Thoracic aorta (tissue), 2 donors: ENCODE measurements around the gene CPLANE1. TPM values are rescaled to one million over a fixed set of nuclear protein-coding genes. Genes with fewer than 3 reads are reported as not detected.

Experiments
- ATAC-seq: fragments of 150-250 bp; one replicate; pipeline ENCODE4 v1.8.0; 2017; ENCODE audit warnings: low read depth; ENCODE audit not compliant: insufficient number of reproducible peaks, low FRiP score
- DNase-seq: peaks from one replicate; pipeline ENCODE4 v3.0.0-alpha.2; 2020; ENCODE audit warnings: low spot score
- H3K27ac ChIP-seq, 2 donors: fragments of 200-600 bp; sonication (generic); 1 replicate in 1 of 2; 2 replicates in 1 of 2; pipeline ENCODE4 v1.5.1; 2016; ENCODE audit warnings: mild to moderate bottlenecking in 2 of 2, moderate library complexity in 2 of 2
- H3K27me3 ChIP-seq: fragments of 200-600 bp; sonication (generic); replicated peaks from 2 replicates; pipeline ENCODE4 v1.6.0; 2016; ENCODE audit warnings: mild to moderate bottlenecking; ENCODE audit not compliant: insufficient read depth
- H3K36me3 ChIP-seq: fragments of 200-600 bp; sonication (generic); one replicate; pipeline ENCODE4 v1.5.1; 2016
- H3K4me1 ChIP-seq, 2 donors: fragments of 200-600 bp; sonication (generic); 1 replicate in 1 of 2; 2 replicates in 1 of 2; pipeline versions ENCODE4 v1.5.1 to v1.6.0; 2016; ENCODE audit warnings: low read depth in 2 of 2, mild to moderate bottlenecking in 1 of 2; ENCODE audit not compliant: control insufficient read depth in 1 of 2
- H3K4me3 ChIP-seq: fragments of 200-600 bp; sonication (generic); 2 replicates; pipeline ENCODE4 v1.5.1; 2016; ENCODE audit warnings: mild to moderate bottlenecking
- H3K9me3 ChIP-seq: fragments of 200-600 bp; sonication (generic); 2 replicates; pipeline ENCODE4 v1.5.1; 2016
- total RNA-seq, 2 donors: library from RNA; depleted of rRNA; stranded (reverse); fragments of >200 nt; gene quantifications; one replicate each; pipeline versions ENCODE4 v1.1.0 to v1.2.3, GENCODE V29; 2016
- TF ChIP-seq, protein P1 (sequence below): fragments of 200-600 bp; sonication (generic); IDR thresholded peaks from one replicate; pipeline ENCODE4 v1.5.1; 2019; ENCODE audit warnings: antibody characterized with exemption

Gene CPLANE1
- total RNA-seq, 2 donors from 2014 or later: 24.1 to 44.0 TPM

- Histone ChIP-seq H3K27ac (no peak overlapping the region), H3K4me1 (no peaks in the 10 kb centered on the region), H3K27me3 (no peaks in the 10 kb centered on the region), H3K4me3 (no peak overlapping the region), H3K9me3 (no peaks in the 10 kb centered on the region), H3K36me3 (peaks cover 23% of the 10 kb centered on the region)
- DNase-seq (no peak), ATAC-seq (no peak)
- TF ChIP-seq, protein P1, sequence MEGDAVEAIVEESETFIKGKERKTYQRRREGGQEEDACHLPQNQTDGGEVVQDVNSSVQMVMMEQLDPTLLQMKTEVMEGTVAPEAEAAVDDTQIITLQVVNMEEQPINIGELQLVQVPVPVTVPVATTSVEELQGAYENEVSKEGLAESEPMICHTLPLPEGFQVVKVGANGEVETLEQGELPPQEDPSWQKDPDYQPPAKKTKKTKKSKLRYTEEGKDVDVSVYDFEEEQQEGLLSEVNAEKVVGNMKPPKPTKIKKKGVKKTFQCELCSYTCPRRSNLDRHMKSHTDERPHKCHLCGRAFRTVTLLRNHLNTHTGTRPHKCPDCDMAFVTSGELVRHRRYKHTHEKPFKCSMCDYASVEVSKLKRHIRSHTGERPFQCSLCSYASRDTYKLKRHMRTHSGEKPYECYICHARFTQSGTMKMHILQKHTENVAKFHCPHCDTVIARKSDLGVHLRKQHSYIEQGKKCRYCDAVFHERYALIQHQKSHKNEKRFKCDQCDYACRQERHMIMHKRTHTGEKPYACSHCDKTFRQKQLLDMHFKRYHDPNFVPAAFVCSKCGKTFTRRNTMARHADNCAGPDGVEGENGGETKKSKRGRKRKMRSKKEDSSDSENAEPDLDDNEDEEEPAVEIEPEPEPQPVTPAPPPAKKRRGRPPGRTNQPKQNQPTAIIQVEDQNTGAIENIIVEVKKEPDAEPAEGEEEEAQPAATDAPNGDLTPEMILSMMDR: no peak
These were observed 58.6 kb downstream of the CPLANE1 start for GRCh38 chr5:37190592-37190991.

DNA sequence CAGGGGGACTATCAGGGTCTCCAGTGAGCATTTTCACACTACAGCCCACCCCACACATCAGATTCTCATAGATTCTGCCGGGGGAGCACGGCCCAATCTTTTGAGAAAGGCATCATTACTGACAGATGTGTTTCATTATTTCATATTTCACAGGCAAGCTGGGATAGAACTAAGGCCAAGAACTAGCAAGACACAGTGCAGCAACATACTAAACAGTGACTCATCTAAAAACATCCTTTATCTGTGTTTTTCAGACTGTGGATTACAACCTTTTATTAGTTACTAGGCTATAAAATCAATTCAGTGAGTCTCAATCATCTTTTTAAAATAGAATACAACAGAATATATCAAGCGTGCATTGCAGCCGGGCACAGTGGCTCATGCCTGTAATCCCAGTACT, 59.8 kb downstream of the CPLANE1 start:
- Histone ChIP-seq H3K27ac (no peak overlapping the region), H3K27me3 (no peaks in the 10 kb centered on the region), H3K4me3 (no peak overlapping the region), H3K36me3 (peaks cover 24% of the 10 kb centered on the region), H3K9me3 (no peaks in the 10 kb centered on the region), H3K4me1 (no peaks in the 10 kb centered on the region)
- no peak for DNase-seq
- TF ChIP-seq, protein P1: no peak
- no peak for ATAC-seq

DNA sequence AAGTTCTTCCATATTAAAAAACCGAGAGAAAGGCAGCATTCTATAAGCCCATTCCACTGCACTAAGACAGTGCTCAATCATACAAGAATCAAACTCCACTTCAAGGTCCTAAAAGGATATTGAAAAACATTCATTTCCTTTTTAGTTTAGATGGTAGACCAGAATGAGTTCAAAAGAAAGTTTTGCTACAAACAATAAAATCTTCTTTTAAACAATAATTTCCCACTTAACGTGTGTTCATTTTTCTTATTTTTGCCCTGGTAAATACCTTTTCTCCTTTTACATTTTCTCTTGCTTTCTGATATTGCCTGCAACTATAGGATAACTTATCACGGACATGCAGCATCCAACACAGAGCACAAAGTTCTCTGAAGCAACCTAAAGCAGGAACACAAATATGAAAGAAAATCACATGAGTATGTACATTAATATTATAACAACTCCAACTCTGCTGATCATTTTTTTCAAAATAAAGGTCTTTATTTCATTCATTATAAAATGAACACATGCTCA, 61.7 kb downstream of the CPLANE1 start:
- Histone ChIP-seq H3K36me3 (peaks cover 24% of the 10 kb centered on the region), H3K4me3 (no peak overlapping the region), H3K27me3 (no peaks in the 10 kb centered on the region), H3K9me3 (no peaks in the 10 kb centered on the region), H3K27ac (no peak overlapping the region), H3K4me1 (no peaks in the 10 kb centered on the region)
- TF ChIP-seq, protein P1: no peak
- no peak for ATAC-seq
- DNase-seq: no peak

GRCh38 chr5:37184748-37185364, 64.3 kb downstream of the CPLANE1 start:
- no peak for DNase-seq
- H3K9me3 ChIP-seq: no peaks in the 10 kb centered on the region
- no peaks in the 10 kb centered on the region for H3K4me1 ChIP-seq
- H3K27ac ChIP-seq: no peak overlapping the region
- no peak overlapping the region for H3K4me3 ChIP-seq
- peaks cover 20% of the 10 kb centered on the region for H3K36me3 ChIP-seq
- ATAC-seq: no peak
- TF ChIP-seq, protein P1: no peak
- H3K27me3 ChIP-seq: no peaks in the 10 kb centered on the region

- Histone ChIP-seq H3K27ac (no peak overlapping the region), H3K9me3 (no peaks in the 10 kb centered on the region), H3K36me3 (peaks cover 16% of the 10 kb centered on the region), H3K27me3 (no peaks in the 10 kb centered on the region), H3K4me1 (no peaks in the 10 kb centered on the region), H3K4me3 (no peak overlapping the region)
- ATAC-seq (no peak), DNase-seq (no peak)
- TF ChIP-seq, protein P1: no peak
These were observed 66.5 kb downstream of the CPLANE1 start for GRCh38 chr5:37182667-37183066.
